Esophagus squamous epithelium (tissue), 4 donors: Measurements from ENCODE around the gene NOXA1.

Experiments used
- CTCF ChIP-seq, 6 experiments: fragments of 450-650 bp in 4 of 6; fragments of 200-600 bp in 2 of 6; sonication (generic) in 2 of 6; IDR thresholded peaks; one replicate each; pipeline ENCODE4 v1.5.1; 2016 to 2019; ENCODE audit warnings: antibody characterized with exemption in 6 of 6, mild to moderate bottlenecking in 4 of 6, moderate library complexity in 4 of 6
- POLR2A ChIP-seq, 4 donors: fragments of 450-650 bp; IDR thresholded peaks; one replicate each; pipeline ENCODE4 v1.6.1; 2017; ENCODE audit warnings: antibody characterized with exemption in 4 of 4, mild to moderate bottlenecking in 4 of 4, moderate library complexity in 3 of 4

- TF ChIP-seq CTCF (IDR thresholded peaks at IDR 0.05): no peak
- TF ChIP-seq POLR2A (IDR thresholded peaks at IDR 0.05): no peak
Measured at GRCh38 chr9:137412431-137412830, 10.8 kb upstream of the NOXA1 start.
